Germinal center (tissue), 1 donor: ENCODE measurements around the gene MUSK.

Source experiments
- DNase-seq: peaks from one replicate; pipeline ENCODE4 v3.0.0; 2012; ENCODE audit warnings: mixed read lengths, low spot score

Gene MUSK

DNA sequence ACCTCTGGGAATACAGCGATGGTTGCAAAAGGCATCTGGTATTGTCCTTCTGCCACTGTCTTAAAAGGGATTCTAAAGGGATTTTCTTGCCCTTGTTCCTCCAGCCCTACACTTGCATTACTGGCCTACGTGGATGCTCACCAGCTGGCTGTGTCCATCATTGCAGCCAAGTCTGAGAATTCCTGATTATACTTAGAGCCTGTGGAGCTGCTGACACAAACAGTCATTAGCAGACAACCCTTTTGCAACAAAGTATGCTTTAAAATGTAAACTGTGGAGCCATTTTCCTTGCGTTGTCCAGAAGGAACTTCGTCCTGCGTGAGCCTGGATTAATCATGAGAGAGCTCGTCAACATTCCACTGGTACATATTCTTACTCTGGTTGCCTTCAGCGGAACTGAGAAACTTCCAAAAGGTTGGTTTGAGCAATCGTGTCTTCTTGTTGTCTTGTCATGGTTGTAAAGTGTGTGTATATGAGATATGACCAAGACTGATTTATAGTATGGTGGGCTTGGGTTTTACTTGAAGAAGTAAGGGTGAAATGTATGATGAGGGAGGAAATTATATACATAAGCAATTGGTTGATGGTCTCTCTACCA is at the start of gene MUSK:
TSS of gene MUSK (plus strand) at position 222 of the 598 bp plus-strand sequence. CDS start at position 336, 114 bp downstream.
- DNase-seq, result no peak

DNA sequence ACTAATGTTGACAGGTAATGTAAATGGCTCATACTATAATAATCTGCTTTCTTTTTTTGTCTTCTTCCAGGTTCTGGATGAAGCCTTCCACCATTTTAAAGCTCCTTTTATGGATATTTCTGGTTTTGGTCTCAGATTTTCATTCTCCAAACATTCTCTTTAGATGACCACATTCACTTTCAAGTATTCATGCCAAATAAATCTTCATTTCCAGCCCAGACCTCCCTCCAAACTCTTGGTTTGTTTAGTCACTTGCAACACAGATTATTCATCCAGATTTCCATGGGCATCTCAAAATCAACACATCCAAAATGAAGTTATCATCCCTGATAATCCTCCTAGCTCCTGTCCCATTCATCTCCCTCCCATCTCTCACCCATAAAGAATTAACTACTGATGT is 48.8 kb upstream of the MUSK start:
- no peak for DNase-seq

DNA sequence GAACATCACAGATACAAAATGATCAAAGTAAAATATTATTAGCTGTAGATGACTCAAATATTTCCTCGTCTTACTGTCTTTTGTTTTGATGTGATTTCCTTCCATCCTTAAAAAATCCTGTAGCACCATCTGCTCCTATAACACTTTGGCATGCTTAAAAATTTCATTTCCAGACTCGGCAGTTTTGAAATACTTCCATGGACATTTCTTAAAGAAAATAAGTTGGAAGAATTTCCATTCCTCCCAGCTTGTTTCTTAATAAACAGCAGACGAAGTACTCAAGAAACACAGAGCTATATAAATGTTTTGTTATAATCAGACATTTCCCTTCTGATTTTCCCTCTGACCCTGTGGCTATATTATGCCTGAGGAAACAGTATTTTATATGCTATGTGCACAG is 47.9 kb upstream of the MUSK start:
- DNase-seq, result no peak

DNA sequence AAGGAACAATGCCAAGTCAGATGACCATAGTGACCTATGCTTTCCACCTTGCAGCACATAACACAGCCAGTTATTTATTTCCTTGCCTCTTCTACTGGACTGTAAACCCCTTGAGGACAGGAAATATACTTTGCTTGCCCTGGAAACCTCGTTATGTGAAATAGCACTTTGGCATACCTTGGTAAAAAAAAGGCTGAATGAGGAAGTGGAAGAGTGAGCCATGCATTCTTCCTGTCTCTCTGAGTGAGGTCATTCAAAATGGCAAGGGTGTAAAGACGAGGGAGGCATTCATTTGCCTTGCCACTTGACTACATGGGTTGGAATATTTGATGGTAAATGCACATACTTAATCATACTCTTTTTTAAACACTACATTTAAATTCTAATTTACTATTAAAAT is 46.2 kb upstream of the MUSK start:
- DNase-seq, result no peak

DNA sequence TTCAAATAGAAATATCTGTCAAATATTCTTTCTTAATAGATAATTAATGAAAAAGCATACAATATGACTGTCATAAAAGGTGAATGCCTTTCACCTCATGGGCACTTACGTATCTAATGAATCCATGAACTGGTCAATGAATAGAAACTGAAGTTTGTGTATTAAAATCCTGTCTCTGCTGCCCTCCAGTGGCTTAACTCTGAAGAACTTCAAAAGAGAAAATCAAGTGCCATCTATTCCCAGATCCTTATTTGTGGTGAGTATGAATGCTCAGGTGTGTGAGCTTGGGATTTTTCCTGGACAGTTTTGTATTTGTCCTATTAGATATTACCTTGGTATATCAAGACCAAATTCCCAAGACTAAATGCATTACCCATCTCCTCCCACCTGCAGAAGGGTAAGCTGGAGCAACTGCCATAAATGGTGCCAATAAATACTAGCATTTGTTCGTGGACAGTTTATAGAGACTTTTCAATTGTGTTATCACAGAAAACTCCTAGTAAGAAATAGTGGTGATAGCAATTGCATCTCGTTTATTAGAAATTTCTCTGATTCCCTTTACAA is 45.0 kb upstream of the MUSK start:
- DNase-seq, result peak; percentile 18

DNA sequence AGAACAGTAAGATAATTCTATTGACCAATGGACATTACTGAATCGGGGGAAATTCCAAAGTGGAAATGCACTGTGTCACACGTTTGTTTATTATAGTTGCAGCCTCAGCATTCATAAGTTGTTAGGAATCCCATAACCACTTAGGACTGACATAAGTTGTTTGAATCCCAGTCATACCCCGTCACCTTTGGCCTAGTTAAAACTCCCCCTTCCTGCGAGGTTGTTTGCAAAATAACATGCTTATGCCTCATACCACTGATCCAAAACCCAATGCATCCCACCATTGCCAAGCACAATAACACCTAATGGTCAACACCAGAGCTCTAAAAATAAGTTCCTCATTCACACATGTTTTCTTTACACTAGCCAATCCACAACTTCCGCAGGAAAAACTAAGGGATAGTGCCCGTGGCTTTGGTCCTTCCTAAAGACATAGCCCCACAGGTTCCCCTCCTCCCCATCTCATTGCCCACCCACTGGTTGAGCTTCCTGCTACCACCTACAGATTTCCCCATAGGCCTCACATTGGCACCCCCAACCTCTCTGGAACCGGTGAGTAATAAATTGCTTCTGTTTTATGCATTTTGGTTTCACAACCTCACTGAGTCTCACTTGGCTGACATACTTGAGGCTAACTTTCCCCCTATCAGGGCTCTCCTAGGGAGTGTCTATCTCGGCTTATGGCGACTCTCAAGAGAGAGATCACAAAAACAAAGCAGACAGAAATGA is 42.3 kb upstream of the MUSK start:
- no peak for DNase-seq

DNA sequence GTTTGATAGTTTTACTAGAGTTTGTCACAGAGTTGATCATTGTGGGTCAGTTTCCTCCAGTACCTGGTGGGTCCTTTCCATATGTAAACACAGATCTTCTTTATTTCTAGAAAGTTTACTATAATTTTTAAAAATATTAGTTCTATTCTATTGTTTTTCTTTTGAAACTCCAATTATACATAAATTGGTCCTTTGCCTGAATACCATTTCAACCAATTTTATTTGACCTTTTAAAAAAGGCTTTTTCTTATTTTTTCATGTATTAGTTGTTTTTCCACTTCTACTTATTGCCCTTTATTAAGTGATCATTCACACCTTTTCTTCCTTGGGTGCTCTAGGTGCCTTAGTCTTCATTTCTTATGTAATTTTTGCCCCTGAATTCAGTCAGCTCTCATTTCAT is 33.0 kb upstream of the MUSK start:
- DNase-seq, result no peak

DNA sequence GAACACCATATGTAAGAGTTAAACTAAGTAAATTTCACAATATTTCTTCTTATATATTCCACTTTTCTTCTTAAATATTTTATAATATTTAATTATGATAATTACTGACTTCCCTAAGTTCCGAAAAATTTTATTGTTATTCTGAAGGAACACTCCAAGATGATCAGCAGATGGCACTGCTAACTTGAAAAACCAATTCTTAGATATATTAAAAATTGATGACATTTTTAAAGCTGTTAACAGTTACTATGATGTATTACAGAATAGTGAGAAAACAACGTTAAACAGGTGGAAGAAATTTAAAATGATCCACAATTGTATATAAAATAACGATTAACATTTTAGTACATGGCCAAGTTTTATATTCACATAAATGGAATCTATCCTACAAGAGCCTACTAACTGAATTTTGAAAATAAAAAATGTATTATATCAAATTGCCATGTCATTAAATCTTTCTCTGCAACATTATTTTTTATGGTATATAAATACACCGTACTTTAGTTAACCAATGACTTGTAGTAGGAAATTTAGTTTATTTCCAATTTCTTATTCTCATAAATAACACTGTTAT is 30.1 kb upstream of the MUSK start:
- DNase-seq, result no peak

DNA sequence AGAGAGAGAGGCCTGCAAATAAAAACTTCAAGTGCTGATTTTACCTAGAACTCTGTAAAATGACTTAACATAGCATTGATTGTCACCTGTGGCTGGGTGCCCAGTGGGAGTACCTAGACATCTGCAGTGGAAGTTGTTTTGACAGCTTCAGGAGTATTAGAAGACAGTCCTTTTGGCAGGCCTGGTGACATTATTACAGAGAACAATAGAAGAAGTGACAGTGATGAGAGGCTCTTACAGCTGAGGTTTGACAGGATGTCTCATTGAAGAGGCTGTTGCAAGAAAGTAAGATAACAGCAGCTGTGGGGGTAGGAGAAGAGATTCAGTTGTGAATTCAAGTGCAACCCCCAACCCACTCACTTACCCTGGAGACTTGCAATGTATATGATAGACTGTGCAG is 27.9 kb upstream of the MUSK start:
- DNase-seq, result no peak

DNA sequence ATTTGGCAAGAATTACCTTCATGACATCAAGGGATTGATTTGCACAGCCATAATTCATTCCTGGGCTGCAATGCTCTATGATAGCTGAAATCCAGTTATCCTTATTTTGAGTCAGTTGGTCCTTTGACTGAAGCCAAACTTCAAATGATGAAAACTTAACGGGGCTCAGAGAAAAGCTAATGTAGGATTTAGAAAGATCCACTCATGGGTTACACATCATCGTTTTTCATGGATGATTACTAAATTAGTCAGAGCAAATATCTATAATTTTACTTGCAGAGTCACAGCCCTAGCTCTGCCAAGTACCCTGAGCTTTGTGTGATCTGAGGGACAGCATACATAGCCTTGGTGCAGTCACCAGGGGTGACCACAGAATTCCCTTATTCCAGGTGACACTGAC is 27.3 kb upstream of the MUSK start:
- DNase-seq, result no peak

DNA sequence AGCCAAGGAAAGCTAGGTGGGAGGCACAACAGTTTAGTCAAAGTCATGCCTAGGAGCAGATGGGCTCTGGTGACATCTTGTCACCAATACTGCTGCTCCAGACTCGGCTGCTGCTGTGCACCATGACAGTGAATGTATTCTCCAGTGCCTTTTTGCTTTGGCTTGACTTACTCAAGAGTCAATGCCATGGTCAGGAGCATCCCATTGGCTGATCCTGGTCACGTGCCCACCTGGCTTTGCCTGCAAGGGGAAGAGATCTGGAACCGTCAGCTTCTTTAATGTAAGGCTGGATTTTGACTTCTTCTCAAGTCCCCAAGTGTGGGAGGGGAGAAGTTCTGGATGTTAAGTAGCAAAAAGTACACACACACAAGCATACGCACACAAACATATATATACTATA is 19.9 kb upstream of the MUSK start:
- no peak for DNase-seq

DNA sequence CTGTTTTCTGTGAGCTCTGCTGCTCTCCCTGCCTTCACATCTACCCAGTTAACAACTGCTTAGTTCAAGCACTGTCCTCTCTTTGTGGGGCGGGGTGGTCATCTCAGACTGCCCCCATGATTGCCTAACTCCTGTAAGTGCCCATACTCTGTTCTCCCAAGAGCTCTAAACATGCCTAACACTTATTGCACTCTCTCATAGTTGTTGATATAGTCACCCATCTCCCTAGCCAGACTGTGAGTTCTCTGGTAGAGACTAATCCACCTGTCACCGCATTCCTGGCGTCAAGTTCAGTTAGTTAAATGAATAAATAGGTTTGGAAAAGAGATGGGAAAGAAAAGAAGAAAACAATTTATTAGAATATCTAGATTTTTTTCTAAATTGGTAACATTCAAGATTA is 18.3 kb upstream of the MUSK start:
- DNase-seq, result no peak

DNA sequence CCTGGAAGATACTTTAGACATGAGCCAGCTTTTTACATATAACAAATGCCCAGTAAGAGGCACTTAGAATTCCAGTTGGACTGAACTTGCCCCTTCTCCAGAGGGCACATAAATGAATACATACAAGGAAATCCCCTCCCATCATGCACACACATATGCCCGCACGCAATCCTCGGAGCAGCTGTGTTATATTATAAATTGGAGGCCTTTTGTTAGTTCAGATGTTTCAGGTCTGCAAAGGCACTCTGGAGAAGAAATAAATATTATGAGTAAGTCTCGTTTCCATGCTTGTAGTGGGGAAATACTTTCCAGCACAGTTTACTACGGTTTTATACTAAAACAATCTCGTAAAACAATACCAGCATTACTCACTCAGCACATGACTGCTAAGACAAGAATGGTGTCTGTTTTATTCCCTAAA is 17.6 kb upstream of the MUSK start:
- DNase-seq, result no peak

DNA sequence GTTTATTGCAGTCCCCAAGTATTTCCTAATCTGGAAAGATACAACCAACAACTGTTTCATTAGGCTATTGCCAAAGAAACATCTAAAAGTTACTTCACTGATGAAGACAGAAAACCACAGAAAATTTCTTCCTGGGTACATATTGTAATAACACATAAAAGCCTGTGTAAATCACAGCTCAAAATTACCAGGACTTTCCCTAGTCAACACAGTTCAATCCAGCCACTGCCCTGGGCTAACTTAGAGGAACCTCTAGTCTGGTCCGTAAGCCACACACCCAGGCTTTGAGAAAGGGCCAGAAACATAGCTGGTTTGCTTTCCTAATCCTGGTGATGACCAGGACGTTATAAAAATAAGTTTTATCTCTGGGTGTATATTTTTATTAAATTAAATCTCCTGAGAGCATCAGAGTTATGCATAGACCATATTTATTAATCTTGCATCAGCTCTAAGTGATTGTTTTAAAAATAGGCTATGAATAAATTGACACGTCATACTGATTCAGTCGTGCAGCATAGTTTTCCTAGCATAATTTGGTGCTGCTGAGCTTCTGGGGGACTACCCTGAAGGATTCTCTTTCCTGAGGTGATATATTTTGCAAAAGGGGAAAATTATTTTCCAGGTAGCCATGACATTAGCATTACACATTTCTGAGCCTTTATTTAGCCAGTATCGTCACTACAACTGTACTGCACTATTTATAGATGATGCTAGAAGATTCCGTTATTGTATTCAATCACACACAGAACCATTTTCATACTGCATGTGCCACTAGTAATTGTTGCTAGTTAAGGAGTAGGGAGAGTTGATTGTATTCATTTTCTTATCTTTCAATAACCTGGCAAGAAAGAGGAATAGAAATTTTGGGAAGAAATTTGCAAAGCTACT is 12.6 kb upstream of the MUSK start:
- DNase-seq, result no peak

DNA sequence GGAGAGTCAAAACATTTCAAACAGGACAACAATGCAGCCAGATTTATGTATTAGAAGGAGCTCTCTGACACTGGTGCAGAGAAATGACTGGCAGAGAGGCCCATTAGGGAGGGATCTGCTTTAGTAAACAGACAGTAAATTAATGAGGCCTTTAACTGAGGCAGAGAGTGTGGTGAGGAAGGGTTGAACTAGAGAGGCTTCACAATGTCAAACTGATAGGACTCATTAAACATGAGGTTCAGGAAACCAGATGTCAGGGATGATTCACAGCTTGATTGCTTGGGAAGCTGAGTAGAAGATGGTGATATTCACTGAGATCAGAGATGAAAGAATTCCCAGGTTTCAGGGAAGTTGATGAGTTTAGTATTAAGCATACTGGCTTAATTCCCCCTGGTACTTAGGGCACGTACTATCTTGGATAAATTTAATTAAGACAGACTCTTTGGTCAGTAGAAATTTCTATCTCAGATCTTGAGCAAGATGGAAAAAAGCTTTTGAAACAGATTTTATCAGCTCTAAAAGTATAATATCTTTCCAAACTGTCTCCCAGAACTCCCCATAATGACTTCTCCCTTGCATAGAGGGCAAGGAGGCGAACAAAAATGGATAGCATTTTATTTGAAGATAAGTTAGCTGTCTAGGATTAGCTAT is 8.6 kb upstream of the MUSK start:
- no peak for DNase-seq

DNA sequence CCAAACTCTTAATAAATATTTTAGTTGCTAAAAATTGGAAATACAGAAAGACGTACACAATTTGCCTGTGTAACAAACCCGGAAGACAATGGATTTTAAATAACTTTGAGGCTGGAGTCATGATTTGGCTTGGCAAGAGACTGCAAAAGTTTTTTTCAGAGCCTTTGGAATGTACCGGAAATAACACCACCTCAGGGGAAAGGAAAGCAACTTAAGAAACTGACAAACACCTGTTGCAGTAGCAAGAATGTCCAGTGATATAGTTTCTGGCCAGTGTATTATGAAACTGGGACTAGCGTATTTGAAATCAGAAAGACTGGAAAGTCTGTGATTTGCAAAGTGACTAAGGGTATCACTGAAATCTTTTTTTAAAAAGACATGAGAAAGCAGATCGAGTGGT is 842 bp downstream of the MUSK start:
- no peak for DNase-seq

DNA sequence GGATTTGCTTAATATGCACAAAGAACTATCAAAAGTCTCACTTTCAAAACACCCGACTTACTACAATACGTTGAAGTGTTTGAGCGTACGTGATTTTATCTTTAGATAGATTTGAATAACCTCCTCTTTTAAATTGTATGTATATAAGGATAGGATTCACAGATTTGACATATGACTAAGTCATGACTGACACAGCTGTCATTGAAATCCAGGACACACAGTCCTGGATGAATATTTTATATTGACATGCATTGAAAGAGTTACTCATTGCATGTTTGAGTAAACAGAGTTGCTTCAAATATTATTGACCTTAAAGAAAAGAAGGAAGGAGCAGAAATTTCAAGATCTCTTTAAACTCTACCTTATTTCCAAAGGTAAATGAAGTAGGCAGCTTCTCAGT is 3.3 kb downstream of the MUSK start:
- no peak for DNase-seq

DNA sequence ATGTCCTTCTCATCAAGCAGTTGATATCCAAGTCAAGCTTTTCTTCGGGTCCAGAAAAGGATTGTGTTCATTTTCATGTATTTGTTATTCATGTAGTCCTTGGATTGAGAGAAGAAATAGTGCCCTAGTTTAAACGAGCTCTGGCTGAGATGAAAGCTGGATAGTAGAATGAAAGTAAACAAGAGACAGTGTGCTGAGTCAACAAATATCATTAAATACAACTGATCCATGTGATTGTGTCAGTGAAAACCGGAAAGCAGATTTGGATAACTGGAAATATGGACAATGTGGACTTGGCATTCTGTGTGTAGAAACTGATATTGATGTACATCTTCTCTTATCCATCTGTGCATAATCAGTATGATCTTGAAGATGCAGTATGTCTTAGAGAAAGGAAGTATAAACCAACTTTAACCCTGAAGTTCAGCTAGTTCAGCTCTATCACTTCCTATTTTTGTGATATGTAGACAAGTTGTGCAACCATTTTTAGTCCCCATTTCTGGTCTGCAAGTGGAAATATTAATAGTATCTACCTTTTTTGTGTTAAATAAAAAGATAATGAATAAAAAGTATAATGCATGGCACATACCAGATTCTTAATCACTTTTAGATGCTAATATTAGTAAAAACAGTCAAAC is 4.4 kb downstream of the MUSK start:
- DNase-seq, result no peak

DNA sequence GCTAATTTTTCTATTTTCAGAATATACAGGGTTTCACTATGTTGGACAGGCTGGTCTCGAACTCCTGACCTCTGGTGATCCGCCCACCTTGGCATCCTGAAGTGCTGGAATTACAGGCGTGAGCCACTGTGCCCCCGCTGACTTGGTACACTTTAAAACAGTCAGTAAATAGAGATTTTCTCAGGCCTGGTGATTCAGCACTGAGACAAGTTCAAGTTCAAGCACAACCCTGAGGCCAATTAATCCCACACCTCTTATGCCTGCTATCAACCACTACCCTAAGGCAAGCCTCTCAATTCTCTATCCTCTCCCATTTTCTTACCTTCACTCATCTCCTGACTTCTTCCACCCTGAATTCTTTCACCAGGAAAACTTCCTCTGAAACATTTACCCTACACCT is 18.9 kb downstream of the MUSK start:
- no peak for DNase-seq

DNA sequence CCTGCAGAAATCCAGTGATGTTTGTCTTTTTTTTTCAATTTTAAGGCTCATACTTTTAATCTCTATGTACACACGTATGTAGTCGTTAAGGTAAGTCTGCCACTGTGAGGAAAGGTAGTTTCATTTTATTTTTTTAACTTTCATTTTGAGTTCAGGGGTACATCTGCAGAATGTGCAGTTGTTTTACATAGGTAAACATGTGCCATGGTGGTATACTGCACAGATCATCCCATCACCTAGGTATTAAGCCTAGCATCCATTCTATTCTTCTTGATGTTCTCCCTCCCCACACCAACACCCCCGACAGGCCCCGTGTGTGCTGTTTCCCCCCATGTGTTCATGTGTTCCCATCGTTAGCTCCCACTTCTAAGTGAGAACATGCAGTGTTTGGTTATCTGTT is 19.7 kb downstream of the MUSK start:
- no peak for DNase-seq

DNA sequence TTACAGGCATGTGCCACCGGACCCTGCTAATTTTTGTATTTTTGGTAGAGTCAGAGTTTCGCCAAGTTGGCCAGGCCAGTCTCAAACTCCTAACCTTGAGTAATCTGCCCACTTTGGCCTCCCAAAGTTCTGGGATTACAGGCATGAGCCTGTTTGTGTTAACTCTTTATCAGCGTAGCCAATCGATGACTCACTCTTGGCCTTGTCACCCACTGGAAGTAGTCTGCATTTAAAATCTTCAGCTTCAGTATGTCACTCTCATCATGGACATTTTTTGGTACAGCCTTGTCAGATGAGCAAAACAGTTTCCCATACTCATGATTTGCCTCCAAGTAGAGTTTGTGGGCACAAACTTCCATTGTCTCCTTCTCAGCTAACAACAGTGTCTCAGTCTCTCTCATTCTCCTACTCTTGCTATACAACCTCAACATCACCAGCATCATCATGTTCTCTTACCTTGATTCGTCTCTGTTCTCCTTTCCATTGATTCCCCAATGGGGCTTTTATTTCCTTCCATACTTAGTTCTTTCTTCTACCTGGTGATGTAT is 22.5 kb downstream of the MUSK start:
- no peak for DNase-seq
